Neural crest cell (in vitro differentiated cells): Measurements from ENCODE around the gene POLR3A. TPM values are rescaled to one million over a fixed set of nuclear protein-coding genes. Genes with fewer than 3 reads are reported as not detected.

Experiments used
- DNase-seq: peaks from one replicate; pipeline ENCODE4 v3.0.0; 2021; ENCODE audit warnings: low read depth, mixed read lengths, low spot score
- H3K27ac Mint-ChIP-seq: one replicate; pipeline ENCODE4 v1.8.0; 2021; ENCODE audit warnings: mild to moderate bottlenecking, mixed read lengths; ENCODE audit not compliant: unreplicated experiment
- H3K27me3 Mint-ChIP-seq: 2 replicates; pipeline ENCODE4 v1.8.0; 2021; ENCODE audit warnings: low read depth, mild to moderate bottlenecking, mixed read lengths
- H3K36me3 Mint-ChIP-seq: 2 replicates; pipeline ENCODE4 v1.8.0; 2021; ENCODE audit warnings: low read depth, mild to moderate bottlenecking, mixed read lengths
- H3K4me1 Mint-ChIP-seq: 2 replicates; pipeline ENCODE4 v1.8.0; 2021; ENCODE audit warnings: mixed read lengths
- H3K4me3 Mint-ChIP-seq: one replicate; pipeline ENCODE4 v1.8.0; 2021; ENCODE audit warnings: mild to moderate bottlenecking, mixed read lengths
- H3K9me3 Mint-ChIP-seq: 2 replicates; pipeline ENCODE4 v1.8.0; 2021; ENCODE audit warnings: mixed read lengths
- total RNA-seq: library from RNA; stranded (reverse); gene quantifications from 2 replicates; pipeline ENCODE4 v1.2.1, GENCODE V29; 2021
- TF ChIP-seq, protein P1 (sequence below): fragments of 200-600 bp; sonication (generic); conservative IDR thresholded peaks from 2 replicates; pipeline ENCODE4 v1.5.0; 2021; ENCODE audit warnings: antibody characterized with exemption, mild to moderate bottlenecking

The POLR3A gene
- total RNA-seq, 1 donor from 2014 or later, result 28.9 TPM

DNA sequence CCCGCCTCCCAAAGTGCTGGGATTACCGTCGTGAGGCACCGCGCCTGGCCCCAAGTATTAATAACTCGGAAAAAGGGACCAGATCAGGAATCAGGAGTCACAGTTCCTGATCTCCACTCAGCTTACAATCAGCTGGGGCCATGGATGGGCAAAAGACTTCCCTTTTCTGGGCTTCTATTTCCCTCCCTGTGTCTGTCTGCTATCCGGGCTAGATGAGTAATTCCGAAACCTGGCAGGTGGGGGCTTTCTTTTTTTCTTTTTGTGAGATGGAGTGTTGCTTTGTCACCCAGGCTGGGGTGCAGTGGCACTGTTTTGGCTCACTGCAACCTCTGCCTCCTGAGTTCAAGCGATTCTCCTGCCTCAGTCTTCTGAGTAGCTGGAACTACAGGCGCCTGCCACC, 15.9 kb upstream of the POLR3A start:
- no peak overlapping the region for H3K4me3 Mint-ChIP-seq
- H3K27ac Mint-ChIP-seq, result no peak overlapping the region
- H3K4me1 Mint-ChIP-seq, result peaks cover 33% of the 10 kb centered on the region
- no peaks in the 10 kb centered on the region for H3K27me3 Mint-ChIP-seq
- H3K9me3 Mint-ChIP-seq, result no peaks in the 10 kb centered on the region
- TF ChIP-seq, protein P1, sequence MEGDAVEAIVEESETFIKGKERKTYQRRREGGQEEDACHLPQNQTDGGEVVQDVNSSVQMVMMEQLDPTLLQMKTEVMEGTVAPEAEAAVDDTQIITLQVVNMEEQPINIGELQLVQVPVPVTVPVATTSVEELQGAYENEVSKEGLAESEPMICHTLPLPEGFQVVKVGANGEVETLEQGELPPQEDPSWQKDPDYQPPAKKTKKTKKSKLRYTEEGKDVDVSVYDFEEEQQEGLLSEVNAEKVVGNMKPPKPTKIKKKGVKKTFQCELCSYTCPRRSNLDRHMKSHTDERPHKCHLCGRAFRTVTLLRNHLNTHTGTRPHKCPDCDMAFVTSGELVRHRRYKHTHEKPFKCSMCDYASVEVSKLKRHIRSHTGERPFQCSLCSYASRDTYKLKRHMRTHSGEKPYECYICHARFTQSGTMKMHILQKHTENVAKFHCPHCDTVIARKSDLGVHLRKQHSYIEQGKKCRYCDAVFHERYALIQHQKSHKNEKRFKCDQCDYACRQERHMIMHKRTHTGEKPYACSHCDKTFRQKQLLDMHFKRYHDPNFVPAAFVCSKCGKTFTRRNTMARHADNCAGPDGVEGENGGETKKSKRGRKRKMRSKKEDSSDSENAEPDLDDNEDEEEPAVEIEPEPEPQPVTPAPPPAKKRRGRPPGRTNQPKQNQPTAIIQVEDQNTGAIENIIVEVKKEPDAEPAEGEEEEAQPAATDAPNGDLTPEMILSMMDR, result no peak
- H3K36me3 Mint-ChIP-seq, result peaks cover 16% of the 10 kb centered on the region
- no peak for DNase-seq

DNA sequence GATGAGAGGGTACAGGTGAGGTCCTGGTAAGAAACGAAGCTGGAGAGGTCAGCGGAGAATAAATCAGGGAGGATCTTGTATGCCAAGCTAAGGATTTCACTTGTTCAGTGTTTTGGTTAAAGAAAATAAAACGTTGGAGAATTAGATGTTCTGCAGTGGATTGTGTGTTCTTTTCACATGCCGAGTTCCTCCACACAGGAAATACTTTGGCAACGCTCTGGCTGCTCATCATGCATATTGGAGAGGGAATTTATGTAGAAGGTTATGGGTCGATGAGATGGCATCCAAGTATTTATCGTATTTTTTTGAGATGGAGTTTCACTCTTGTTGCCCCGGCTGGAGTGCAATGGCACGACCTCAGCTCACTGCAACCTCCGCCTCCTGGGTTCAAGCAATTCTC, 15.4 kb upstream of the POLR3A start:
- H3K36me3 Mint-ChIP-seq, result peaks cover 19% of the 10 kb centered on the region
- no peak overlapping the region for H3K27ac Mint-ChIP-seq
- DNase-seq, result no peak
- no peaks in the 10 kb centered on the region for H3K9me3 Mint-ChIP-seq
- TF ChIP-seq, protein P1, result no peak
- H3K4me3 Mint-ChIP-seq, result peak overlapping the region; percentile 13
- H3K4me1 Mint-ChIP-seq, result peaks cover 32% of the 10 kb centered on the region
- no peaks in the 10 kb centered on the region for H3K27me3 Mint-ChIP-seq

DNA sequence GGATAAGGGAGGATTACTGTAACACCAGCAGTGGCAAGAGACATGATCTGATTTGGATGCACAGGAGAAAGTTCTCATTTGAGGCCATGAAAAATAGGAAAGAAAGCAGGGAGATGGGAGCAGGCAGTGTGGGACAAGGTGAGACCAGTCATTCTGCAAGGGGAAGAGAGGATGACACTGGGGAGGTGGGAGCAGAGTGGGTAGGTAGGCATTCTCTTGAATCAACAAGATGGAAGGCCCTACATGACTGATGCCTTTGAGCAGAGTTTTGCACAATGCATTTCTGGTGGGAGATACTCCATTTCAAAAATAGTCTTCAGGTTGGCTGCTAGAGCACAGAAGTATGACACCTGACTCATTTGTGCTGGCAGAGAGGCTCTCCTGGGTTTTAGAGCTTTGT, 14.9 kb upstream of the POLR3A start:
- Mint-ChIP-seq H3K4me1 (peaks cover 36% of the 10 kb centered on the region), H3K36me3 (peaks cover 20% of the 10 kb centered on the region), H3K4me3 (peak overlapping the region; percentile 13), H3K9me3 (no peaks in the 10 kb centered on the region), H3K27ac (no peak overlapping the region), H3K27me3 (no peaks in the 10 kb centered on the region)
- TF ChIP-seq, protein P1, result no peak
- DNase-seq, result no peak

DNA sequence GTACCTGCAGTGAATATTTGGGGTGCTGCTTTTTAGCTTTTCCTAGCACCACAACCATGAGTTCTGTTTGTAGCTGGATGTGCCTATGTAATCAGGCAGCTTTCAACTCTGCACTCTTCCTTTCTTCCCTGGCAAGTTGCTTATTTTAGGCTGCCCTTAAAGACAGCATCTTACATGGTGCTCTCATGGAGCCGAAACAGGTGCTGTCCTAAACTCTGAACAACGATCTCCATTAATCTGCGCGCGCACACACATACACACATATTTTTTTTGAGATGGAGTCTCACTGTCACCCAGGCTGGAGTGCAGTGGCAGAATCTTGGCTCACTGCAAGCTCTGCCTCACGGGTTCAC, 13.4 kb upstream of the POLR3A start:
- Mint-ChIP-seq H3K4me3 (no peak overlapping the region), H3K36me3 (peaks cover 22% of the 10 kb centered on the region), H3K4me1 (peaks cover 38% of the 10 kb centered on the region), H3K27me3 (no peaks in the 10 kb centered on the region), H3K27ac (no peak overlapping the region), H3K9me3 (no peaks in the 10 kb centered on the region)
- TF ChIP-seq, protein P1, result no peak
- DNase-seq, result no peak

DNA sequence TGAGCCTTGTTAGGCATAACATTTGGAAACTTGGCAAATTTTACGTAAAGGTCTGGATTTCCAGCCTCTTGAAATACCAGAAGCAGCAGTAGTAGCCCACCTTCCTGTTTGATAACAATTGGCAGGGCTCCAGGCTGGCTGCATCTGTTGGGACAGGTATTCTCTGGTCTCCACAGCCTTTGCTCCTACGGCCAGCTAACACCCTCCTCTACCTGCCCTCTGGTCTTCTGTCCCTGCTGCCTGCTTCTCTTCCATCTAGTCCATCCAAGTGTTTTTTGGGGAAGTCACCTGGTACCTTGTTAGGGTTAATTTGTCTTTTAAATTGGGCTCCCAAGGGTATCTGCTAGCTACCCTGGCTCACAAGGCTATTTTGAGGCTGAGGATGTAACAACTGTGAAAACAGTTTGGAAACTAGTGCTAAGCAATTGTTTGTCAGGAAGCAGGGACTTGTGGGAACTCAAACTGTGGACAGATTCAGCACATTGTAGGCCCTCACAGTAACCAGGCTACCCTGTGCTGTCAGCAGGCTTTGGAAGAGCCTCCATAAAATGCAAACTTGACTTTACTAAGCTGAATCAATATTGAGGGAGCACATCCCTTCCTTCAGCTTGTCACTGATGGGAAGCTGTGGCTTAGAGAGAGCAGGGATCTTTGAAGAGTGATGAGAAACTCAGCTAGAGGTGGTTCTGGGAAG, 12.9 kb upstream of the POLR3A start:
- Mint-ChIP-seq H3K4me1 (peaks cover 38% of the 10 kb centered on the region), H3K4me3 (peak overlapping the region; percentile 10), H3K36me3 (peaks cover 22% of the 10 kb centered on the region), H3K27ac (no peak overlapping the region), H3K27me3 (no peaks in the 10 kb centered on the region), H3K9me3 (no peaks in the 10 kb centered on the region)
- TF ChIP-seq, protein P1, result no peak
- no peak for DNase-seq
